Central memory CD8-positive, alpha-beta T cell (primary cell): ENCODE measurements around the gene NUMA1.

Experiments used
- ATAC-seq: fragments of 150-1000 bp; cut with Tn5 transposase; replicated peaks from 2 replicates; pipeline ENCODE4 v1.10.0; 2022; ENCODE audit warnings: mild to moderate bottlenecking, moderate FRiP score, moderate number of reproducible peaks; ENCODE audit not compliant: poor library complexity, severe bottlenecking; ENCODE audit errors: extremely low read depth
- DNase-seq, 2 donors: peaks; one replicate each; pipeline ENCODE4 v3.0.0; 2021; ENCODE audit warnings: low spot score in 2 of 2
- H3K27ac Mint-ChIP-seq: one replicate; pipeline ENCODE4 v1.8.0; 2022; ENCODE audit warnings: low read depth, mild to moderate bottlenecking, moderate library complexity, mixed read lengths
- H3K27me3 Mint-ChIP-seq: one replicate; pipeline ENCODE4 v1.8.0; 2022; ENCODE audit warnings: mixed read lengths
- H3K36me3 Mint-ChIP-seq: one replicate; pipeline ENCODE4 v1.8.0; 2022; ENCODE audit warnings: mild to moderate bottlenecking, moderate library complexity, mixed read lengths; ENCODE audit not compliant: insufficient read depth
- H3K4me1 Mint-ChIP-seq: one replicate; pipeline ENCODE4 v1.8.0; 2022; ENCODE audit warnings: mixed read lengths
- H3K4me3 Mint-ChIP-seq: one replicate; pipeline ENCODE4 v1.8.0; 2022; ENCODE audit warnings: mild to moderate bottlenecking, moderate library complexity, mixed read lengths
- H3K9me3 Mint-ChIP-seq: one replicate; pipeline ENCODE4 v1.8.0; 2022; ENCODE audit warnings: mixed read lengths

Gene NUMA1

GRCh38 chr11:72091292-72091691 is 10.9 kb upstream of the NUMA1 start:
- Mint-ChIP-seq H3K36me3 (peaks cover 7% of the 10 kb centered on the region), H3K4me3 (no peak overlapping the region), H3K27me3 (no peaks in the 10 kb centered on the region), H3K4me1 (peaks cover 4% of the 10 kb centered on the region), H3K27ac (peak overlapping the region; percentile 5), H3K9me3 (no peaks in the 10 kb centered on the region)
- ATAC-seq (peak; percentile 93), DNase-seq (peak; percentile 41 to 42)

DNA sequence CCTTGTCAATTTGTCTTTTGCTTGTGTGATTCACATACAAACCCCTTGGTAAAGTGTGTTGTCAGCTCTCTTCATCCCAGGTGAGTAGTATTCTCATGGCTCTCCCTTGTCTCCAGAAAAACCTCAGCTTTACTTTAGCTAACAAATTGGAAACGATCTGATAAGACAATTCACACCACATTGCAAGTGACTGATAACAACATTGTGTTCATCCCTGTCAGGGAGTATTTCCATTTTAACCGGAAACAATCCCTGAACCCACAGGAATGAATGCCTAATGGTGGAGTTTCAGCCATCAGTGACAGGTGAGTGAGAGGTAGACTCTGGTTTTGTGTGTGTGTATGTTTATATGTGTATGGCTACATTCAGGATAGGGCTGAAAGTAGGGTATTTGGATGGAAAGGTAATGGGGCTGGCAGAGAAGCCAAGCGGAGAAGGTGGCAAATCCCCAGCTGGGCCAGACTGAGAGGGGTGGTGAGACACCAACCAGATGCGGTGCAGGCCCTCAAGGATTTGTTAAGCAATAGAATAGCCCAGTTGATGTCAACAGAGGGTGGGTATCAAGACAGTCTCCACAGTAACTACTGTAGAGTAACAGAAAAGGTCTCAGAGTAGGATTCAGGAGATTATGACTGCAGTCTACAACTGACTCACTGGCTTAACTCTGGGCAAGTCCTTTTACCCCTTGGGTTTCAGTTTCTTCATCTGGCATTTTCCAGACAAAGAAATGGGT is 7.9 kb upstream of the NUMA1 start:
- Mint-ChIP-seq H3K27ac (peak overlapping the region; percentile 33), H3K36me3 (no peaks in the 10 kb centered on the region), H3K4me3 (no peak overlapping the region), H3K27me3 (no peaks in the 10 kb centered on the region), H3K4me1 (peaks cover 4% of the 10 kb centered on the region), H3K9me3 (no peaks in the 10 kb centered on the region)
- DNase-seq (no peak), ATAC-seq (no peak)

- Mint-ChIP-seq H3K27ac (no peak overlapping the region), H3K4me3 (no peak overlapping the region)
These were observed 5.4 kb upstream of the NUMA1 start for GRCh38 chr11:72085621-72086351.

DNA sequence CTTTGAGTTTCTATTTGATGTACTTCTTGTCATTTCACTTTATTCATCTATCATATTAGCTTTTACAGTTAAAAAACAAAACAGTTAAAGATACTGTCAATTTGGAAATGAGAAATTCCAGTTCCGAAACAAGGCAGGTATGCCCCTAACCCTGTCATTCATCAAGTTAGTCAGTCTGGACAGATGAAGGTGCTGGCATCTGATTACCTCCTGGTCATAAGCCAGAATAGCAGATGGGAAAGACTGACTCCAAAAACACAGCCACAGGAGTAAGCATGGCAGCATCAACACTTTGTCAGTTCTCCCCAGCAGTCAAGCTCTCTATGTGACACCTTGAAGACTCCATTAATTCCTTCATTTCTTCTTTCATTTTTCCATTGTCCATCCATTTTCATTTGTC is 4.6 kb upstream of the NUMA1 start:
- ATAC-seq = no peak
- H3K36me3 Mint-ChIP-seq = peaks cover 10% of the 10 kb centered on the region
- H3K4me3 Mint-ChIP-seq = no peak overlapping the region
- peaks cover 11% of the 10 kb centered on the region for H3K4me1 Mint-ChIP-seq
- no peaks in the 10 kb centered on the region for H3K9me3 Mint-ChIP-seq
- no peak overlapping the region for H3K27ac Mint-ChIP-seq
- DNase-seq = no peak
- no peaks in the 10 kb centered on the region for H3K27me3 Mint-ChIP-seq

More at GRCh38 chr11:72085621-72086351, 5.4 kb upstream of the NUMA1 start:
- Mint-ChIP-seq H3K9me3 (no peaks in the 10 kb centered on the region), H3K27me3 (no peaks in the 10 kb centered on the region), H3K36me3 (peaks cover 3% of the 10 kb centered on the region), H3K4me1 (peaks cover 3% of the 10 kb centered on the region)
- DNase-seq (no peak), ATAC-seq (no peak)

DNA sequence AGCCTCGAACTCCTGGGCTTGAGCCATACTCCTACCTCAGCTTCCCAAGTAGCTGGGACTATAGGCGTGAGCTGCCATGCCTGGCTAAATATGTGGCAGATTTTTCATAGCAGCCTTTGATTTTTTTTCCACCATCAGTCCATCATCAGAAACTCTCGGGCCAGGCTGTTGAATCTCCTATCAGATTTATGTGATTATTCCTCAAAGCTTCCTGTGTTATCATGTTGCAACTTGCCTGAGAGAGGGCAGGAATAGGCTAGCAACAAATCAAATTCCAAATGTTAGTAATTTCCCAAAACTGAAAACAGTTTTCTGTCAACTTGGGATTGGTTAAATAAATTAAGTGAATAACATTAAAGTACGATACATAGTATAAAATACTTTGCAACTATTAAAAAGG is 3.7 kb upstream of the NUMA1 start:
- peaks cover 18% of the 10 kb centered on the region for H3K4me1 Mint-ChIP-seq
- no peaks in the 10 kb centered on the region for H3K27me3 Mint-ChIP-seq
- no peak overlapping the region for H3K27ac Mint-ChIP-seq
- ATAC-seq (no peak), DNase-seq (no peak)
- H3K9me3 Mint-ChIP-seq = no peaks in the 10 kb centered on the region
- no peak overlapping the region for H3K4me3 Mint-ChIP-seq
- H3K36me3 Mint-ChIP-seq = peaks cover 11% of the 10 kb centered on the region

- no peaks in the 10 kb centered on the region for H3K27me3 Mint-ChIP-seq
- H3K9me3 Mint-ChIP-seq = no peaks in the 10 kb centered on the region
- peaks cover 24% of the 10 kb centered on the region for H3K4me1 Mint-ChIP-seq
- ATAC-seq (no peak), DNase-seq (no peak)
- H3K36me3 Mint-ChIP-seq = peaks cover 11% of the 10 kb centered on the region
- H3K4me3 Mint-ChIP-seq = no peak overlapping the region
- no peak overlapping the region for H3K27ac Mint-ChIP-seq
These were observed 3.1 kb upstream of the NUMA1 start for GRCh38 chr11:72083414-72083813.

DNA sequence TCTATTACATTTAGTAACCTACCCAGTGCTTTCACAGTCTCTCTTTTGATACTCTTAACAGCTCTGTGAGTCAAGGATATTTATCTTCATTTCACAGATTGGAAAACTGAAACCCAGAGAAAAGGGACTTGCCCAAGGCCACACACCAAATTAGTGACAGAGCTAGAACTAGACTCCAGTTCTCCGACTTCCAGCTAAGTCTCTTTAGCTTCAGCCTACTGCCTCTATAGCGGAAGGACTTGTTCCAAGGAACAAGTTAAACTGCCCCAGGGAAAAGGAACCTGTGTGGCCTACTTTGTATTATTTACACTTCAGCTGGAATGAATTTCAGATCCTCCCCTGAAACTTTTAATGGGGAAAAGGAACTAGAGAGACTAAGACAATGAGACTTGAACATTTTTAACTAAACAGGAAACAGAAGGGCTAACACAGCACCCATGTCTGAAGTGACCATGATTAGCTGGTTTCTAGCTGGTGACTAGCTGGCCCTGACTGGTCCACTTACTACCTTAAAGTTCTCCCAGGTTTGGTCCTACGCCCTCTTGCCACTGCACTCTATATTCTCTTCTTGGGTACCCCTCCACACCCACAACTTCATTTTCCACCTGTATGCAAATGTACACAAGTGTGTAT is 1.6 kb upstream of the NUMA1 start:
- Mint-ChIP-seq H3K4me1 (peaks cover 25% of the 10 kb centered on the region), H3K36me3 (peaks cover 13% of the 10 kb centered on the region), H3K27me3 (no peaks in the 10 kb centered on the region), H3K9me3 (no peaks in the 10 kb centered on the region), H3K4me3 (peak overlapping the region; percentile 96), H3K27ac (peak overlapping the region; percentile 97)
- no peak for ATAC-seq
- no peak for DNase-seq

DNA sequence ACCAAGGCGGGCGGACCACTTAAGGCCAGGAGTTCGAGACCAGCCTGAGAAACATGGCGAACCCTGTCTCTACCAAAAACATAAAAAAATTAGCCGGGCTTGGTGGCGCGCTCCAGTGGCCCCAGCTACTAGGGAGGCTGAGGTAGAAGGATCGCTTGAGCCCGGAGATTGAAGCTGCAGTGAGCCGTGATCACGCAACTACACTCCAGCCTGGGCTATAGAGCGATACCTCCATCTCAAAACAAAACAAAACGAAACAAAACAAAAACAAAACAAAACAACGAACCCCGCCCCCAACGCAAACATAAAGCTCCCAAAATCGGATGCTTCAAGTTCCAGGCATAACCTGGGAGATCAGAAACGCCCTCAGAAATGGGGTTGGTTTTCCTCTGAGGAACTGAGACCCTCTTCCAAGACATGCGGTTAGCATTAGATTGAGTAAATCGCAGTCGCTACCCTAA is 872 bp upstream of the NUMA1 start:
- Mint-ChIP-seq H3K27ac (peak overlapping the region; percentile 97), H3K4me1 (peaks cover 25% of the 10 kb centered on the region), H3K4me3 (peak overlapping the region; percentile 96), H3K9me3 (no peaks in the 10 kb centered on the region), H3K36me3 (peaks cover 13% of the 10 kb centered on the region), H3K27me3 (no peaks in the 10 kb centered on the region)
- ATAC-seq = no peak
- no peak for DNase-seq

- Mint-ChIP-seq H3K27me3 (no peaks in the 10 kb centered on the region), H3K27ac (peak overlapping the region; percentile 97), H3K36me3 (peaks cover 15% of the 10 kb centered on the region), H3K9me3 (no peaks in the 10 kb centered on the region), H3K4me3 (peak overlapping the region; percentile 96), H3K4me1 (peaks cover 29% of the 10 kb centered on the region)
- DNase-seq (peak in 1 of 2 donors; percentile 34), ATAC-seq (peak; percentile 53)
These were observed 470 bp downstream of the NUMA1 start for GRCh38 chr11:72079819-72080325.

GRCh38 chr11:72078477-72078876 is 1.9 kb downstream of the NUMA1 start:
- Mint-ChIP-seq H3K9me3 (no peaks in the 10 kb centered on the region), H3K4me3 (peak overlapping the region; percentile 96), H3K27me3 (no peaks in the 10 kb centered on the region), H3K27ac (peak overlapping the region; percentile 97), H3K36me3 (peaks cover 15% of the 10 kb centered on the region), H3K4me1 (peaks cover 29% of the 10 kb centered on the region)
- no peak for DNase-seq
- ATAC-seq = no peak

DNA sequence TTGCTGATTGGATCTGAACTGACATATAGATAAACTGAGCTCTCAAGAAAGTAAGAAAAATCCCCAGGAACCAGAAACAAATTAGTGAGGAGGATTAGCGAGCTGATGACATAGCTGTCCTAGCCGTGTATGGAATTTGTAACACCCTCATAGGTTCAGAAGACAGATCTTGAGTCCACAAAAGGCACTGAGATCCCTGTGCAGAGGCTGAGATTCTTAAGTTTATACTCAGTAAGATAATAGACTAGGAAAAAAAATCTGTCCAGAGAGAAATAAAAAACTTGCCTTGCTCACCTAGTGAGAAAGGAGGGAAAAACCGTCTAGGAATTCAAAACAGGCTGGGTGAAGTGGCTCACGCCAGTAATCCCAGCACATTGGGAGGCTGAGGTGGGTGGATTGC is 4.6 kb downstream of the NUMA1 start:
- Mint-ChIP-seq H3K36me3 (peaks cover 12% of the 10 kb centered on the region), H3K27me3 (no peaks in the 10 kb centered on the region), H3K9me3 (no peaks in the 10 kb centered on the region), H3K4me3 (no peak overlapping the region), H3K27ac (no peak overlapping the region), H3K4me1 (peaks cover 32% of the 10 kb centered on the region)
- DNase-seq (no peak), ATAC-seq (no peak)

DNA sequence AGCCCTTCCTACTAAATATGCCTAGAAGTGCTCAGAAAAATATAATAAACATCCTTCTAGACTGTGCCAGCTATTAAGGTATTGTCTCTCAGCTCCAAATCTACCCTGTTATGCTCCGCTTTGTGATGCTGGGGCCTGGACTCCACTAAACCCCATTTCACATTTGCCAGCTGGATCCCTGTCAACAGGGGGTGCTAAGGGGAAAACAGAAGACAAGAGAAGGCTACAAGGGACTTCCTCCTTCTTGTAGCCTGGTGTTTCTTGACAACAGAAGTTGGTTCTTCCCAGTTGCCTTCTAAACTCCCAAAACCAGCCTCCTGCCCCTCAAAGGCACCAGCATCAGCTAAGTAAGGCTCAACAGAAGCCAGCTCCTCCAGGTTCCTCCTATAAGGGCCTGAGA is 5.2 kb downstream of the NUMA1 start:
- no peaks in the 10 kb centered on the region for H3K9me3 Mint-ChIP-seq
- ATAC-seq = no peak
- H3K27me3 Mint-ChIP-seq = no peaks in the 10 kb centered on the region
- peaks cover 30% of the 10 kb centered on the region for H3K4me1 Mint-ChIP-seq
- DNase-seq = no peak
- no peak overlapping the region for H3K4me3 Mint-ChIP-seq
- H3K36me3 Mint-ChIP-seq = peaks cover 7% of the 10 kb centered on the region
- no peak overlapping the region for H3K27ac Mint-ChIP-seq
